ENCODE measurements around the gene PGS1.

DNA sequence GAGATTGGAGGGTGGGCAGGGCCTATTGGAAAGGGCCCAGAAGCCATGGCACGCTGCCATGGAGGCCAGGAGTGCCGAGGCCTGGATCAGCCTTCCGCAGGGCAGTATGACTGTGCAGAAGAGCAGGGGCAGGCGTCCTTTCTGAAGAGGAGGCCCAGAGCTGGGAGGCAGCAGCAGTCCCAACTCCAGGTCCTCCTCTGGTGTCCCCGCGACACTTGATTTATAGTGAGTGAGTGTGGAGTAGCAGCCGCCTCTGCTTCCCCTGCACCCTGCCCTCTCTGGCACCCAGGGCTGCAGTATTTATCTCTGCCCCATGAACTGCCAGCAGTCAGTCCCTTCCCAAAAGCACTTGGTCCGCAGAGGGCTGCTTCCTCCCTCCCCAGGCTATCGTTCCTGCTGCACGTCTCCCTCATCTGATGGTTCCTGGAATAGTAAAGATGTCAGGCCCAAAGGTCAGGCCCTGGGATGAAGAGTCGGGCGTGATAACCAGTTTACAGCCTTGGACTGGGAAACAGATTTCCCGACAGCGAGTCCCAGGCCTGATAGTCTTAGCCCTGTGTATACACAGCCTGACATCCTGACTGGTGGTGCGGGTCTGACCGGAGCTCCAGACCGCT lies 32.9 kb downstream of the PGS1 start:
- TF ChIP-seq, protein P1, sequence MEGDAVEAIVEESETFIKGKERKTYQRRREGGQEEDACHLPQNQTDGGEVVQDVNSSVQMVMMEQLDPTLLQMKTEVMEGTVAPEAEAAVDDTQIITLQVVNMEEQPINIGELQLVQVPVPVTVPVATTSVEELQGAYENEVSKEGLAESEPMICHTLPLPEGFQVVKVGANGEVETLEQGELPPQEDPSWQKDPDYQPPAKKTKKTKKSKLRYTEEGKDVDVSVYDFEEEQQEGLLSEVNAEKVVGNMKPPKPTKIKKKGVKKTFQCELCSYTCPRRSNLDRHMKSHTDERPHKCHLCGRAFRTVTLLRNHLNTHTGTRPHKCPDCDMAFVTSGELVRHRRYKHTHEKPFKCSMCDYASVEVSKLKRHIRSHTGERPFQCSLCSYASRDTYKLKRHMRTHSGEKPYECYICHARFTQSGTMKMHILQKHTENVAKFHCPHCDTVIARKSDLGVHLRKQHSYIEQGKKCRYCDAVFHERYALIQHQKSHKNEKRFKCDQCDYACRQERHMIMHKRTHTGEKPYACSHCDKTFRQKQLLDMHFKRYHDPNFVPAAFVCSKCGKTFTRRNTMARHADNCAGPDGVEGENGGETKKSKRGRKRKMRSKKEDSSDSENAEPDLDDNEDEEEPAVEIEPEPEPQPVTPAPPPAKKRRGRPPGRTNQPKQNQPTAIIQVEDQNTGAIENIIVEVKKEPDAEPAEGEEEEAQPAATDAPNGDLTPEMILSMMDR (conservative IDR thresholded peaks at IDR 0.05; ENCODE audit: low read length): no peak
- no peak for TF ChIP-seq EZH2phosphoT487 (IDR thresholded peaks at IDR 0.05; ENCODE audit: borderline replicate concordance, low read depth, low read length)
